Endothelial cell of umbilical vein (primary cell): ENCODE data around the gene FMNL2. TPM values are rescaled to one million over a fixed set of nuclear protein-coding genes. Genes with fewer than 3 reads are reported as not detected.

Experiments used
- BruUV-seq: library from RNA; stranded (reverse); fragments of 400-500 nt; replicated peaks from 2 replicates; lab custom pipeline; 2021; lab: Mats Ljungman, UMichigan
- CTCF ChIA-PET: fragments of 300-600, 350-600 bp; sonication (Branson Sonifier 250); formaldehyde crosslinking; loops from one replicate; lab custom pipeline; 2021; ENCODE audit warnings: antibody characterized with exemption, inconsistent platforms; lab: Charles Lee
- POLR2A ChIA-PET: fragments of 300-600, 350-600 bp; sonication (Branson Sonifier 250); formaldehyde crosslinking; loops from one replicate; lab custom pipeline; 2021; ENCODE audit warnings: antibody characterized with exemption, inconsistent platforms; lab: Charles Lee
- DNase-seq: peaks from one replicate; pipeline ENCODE4 v3.0.0-alpha.2; 2011; ENCODE audit warnings: low read depth, low spot score
- FAIRE-seq: peaks from 2 replicates; lab custom pipeline; 2011; peaks lifted over from hg19 to GRCh38; lab: Jason Lieb, UNC
- H2AFZ ChIP-seq: 2 replicates; pipeline ENCODE4 v1.6.0; 2012; ENCODE audit warnings: low read depth, low read length, control low read depth, inconsistent platforms
- H3K27ac ChIP-seq: 2 replicates; pipeline ENCODE4 v1.5.1; 2011; ENCODE audit warnings: low read depth, mild to moderate bottlenecking, control low read depth, low read length, moderate library complexity; ENCODE audit not compliant: insufficient read depth
- H3K27me3 ChIP-seq, 2 experiments: 2 replicates each; pipeline versions ENCODE4 v1.6.0 to v1.6.1; 2011; ENCODE audit warnings: low read length in 2 of 2, mixed read lengths in 1 of 2; ENCODE audit not compliant: control insufficient read depth in 2 of 2, insufficient read depth in 2 of 2
- H3K36me3 ChIP-seq, 2 experiments: 2 replicates in 1 of 2; 3 replicates in 1 of 2; pipeline ENCODE4 v1.5.1; 2011; ENCODE audit warnings: low read length in 2 of 2, mild to moderate bottlenecking in 1 of 2, moderate library complexity in 1 of 2; ENCODE audit not compliant: control insufficient read depth in 2 of 2, insufficient read depth in 2 of 2; ENCODE audit errors: extremely low read depth in 1 of 2
- H3K4me1 ChIP-seq: 3 replicates; pipeline ENCODE4 v1.5.1; 2011; ENCODE audit warnings: mild to moderate bottlenecking, low read length; ENCODE audit not compliant: control insufficient read depth, insufficient read depth; ENCODE audit errors: extremely low read depth
- H3K4me2 ChIP-seq: 2 replicates; pipeline ENCODE4 v1.6.1; 2011; ENCODE audit warnings: low read length, control low read depth, mixed read lengths; ENCODE audit not compliant: insufficient read depth
- H3K4me3 ChIP-seq, 3 experiments: fragments of 200-600 bp in 1 of 3; sonication (generic), shearing (Covaris generic) in 1 of 3; replicated peaks in 1 of 3; 2 replicates each; pipeline ENCODE4 v1.5.1; 2011 to 2016; ENCODE audit warnings: control low read depth in 3 of 3, low read length in 3 of 3, mild to moderate bottlenecking in 2 of 3, inconsistent platforms in 1 of 3, low read depth in 1 of 3, moderate library complexity in 1 of 3; ENCODE audit not compliant: insufficient read depth in 1 of 3
- H3K79me2 ChIP-seq: 2 replicates; pipeline ENCODE4 v1.6.0; 2012; ENCODE audit warnings: low read length, inconsistent platforms; ENCODE audit not compliant: control insufficient read depth, insufficient read depth
- H3K9ac ChIP-seq: replicated peaks from 2 replicates; pipeline ENCODE3; 2011; ENCODE audit warnings: low read length, control low read depth; ENCODE audit not compliant: insufficient read depth; ENCODE audit errors: extremely low read depth
- H3K9me1 ChIP-seq: replicated peaks from 3 replicates; pipeline ENCODE4 v1.6.0; 2011; ENCODE audit warnings: mild to moderate bottlenecking, low read length; ENCODE audit not compliant: control insufficient read depth, insufficient read depth; ENCODE audit errors: extremely low read depth
- H3K9me3 ChIP-seq: replicated peaks from 2 replicates; pipeline ENCODE4 v1.5.1; 2012; ENCODE audit warnings: low read length, inconsistent platforms; ENCODE audit not compliant: control insufficient read depth, insufficient read depth
- H4K20me1 ChIP-seq: replicated peaks from 2 replicates; pipeline ENCODE3; 2011; ENCODE audit warnings: mild to moderate bottlenecking, low read length; ENCODE audit not compliant: control insufficient read depth, insufficient read depth; ENCODE audit errors: extremely low read depth
- FOS ChIP-seq: IDR thresholded peaks from 2 replicates; pipeline ENCODE4 v1.6.1; 2011; ENCODE audit warnings: mild to moderate bottlenecking, low read length, moderate library complexity, borderline replicate concordance; ENCODE audit not compliant: insufficient read depth
- GATA2 ChIP-seq: IDR thresholded peaks from 2 replicates; pipeline ENCODE4 v1.7.0; 2011; ENCODE audit warnings: low read depth, mild to moderate bottlenecking, moderate library complexity, mixed read lengths, low read length; ENCODE audit not compliant: insufficient read length, insufficient read depth
- dilution Hi-C: fragments of 300-500 bp; cut with MboI; formaldehyde crosslinking; loops from one replicate; pipeline ENCODE4 v1.15.0; 2019; ENCODE audit warnings: low sequenced_read_pairs; ENCODE audit not compliant: extremely low pct_ligation_motif_present
- intact Hi-C: fragments of 100-400 bp; cut with micrococcal nuclease; formaldehyde crosslinking; loops from one replicate; pipeline ENCODE4 v1.10.0; 2022
- polyA plus RNA-seq, 4 experiments: library from polyadenylated mRNA; depleted of rRNA in 3 of 4; stranded (reverse) in 3 of 4; unstranded in 1 of 4; fragments of >200 nt; gene quantifications; 2 replicates each; pipeline versions ENCODE4 v1.2.1 to v1.2.3, GENCODE V29; 2011 to 2012; ENCODE audit warnings: missing spikeins in 1 of 4
- total RNA-seq: library from RNA; stranded (reverse); gene quantifications from 2 replicates; pipeline ENCODE4 v1.2.3, GENCODE V29; 2021
- TF ChIP-seq, protein P1 (sequence below), 2 donors: IDR thresholded peaks; 1 replicate in 1 of 2; 2 replicates in 1 of 2; pipeline ENCODE4 v1.5.1; 2011; ENCODE audit warnings: low read length in 2 of 2, mild to moderate bottlenecking in 2 of 2, moderate library complexity in 2 of 2, control low read depth in 1 of 2, inconsistent platforms in 1 of 2, low read depth in 1 of 2; ENCODE audit not compliant: insufficient read depth in 1 of 2; ENCODE audit errors: extremely low read depth in 1 of 2

Gene FMNL2
- total and polyA plus RNA-seq, 2 donors (not counting 3 experiments of a cell fraction or from before 2014, with no cell fraction given), result 8.3 to 28.0 TPM

DNA sequence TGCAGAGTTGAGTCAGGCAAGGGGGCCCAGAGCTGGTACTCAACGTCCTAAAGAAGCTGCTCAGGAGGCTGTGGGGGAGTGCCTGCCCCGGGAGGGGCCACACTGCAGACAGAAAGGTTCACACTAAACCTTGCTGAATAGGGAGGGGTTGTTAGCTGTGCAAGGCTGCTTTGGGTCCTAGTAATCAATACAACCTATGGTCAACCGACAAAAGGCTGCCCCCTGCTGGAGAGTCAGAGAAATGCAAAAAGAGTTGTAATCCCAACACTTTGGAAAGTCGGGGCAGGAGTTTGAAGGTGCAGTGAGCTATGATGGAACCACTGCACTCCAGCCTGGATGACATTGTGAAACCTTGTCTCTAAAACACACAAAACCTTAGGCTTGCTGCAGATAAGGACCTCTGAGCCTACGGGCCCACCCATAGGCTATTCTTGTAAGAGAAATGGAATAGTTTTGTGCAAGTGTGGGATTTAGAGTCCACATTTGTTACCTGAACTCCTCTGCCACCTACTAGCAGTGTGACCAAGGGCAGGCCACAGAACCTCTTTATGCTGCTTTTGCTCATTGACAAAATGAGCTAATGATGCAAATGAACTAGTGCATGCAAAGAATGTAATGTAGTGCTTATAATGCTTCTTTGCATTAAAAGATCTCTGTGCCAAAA is 300.8 kb downstream of the FMNL2 start:
- dilution Hi-C loops, result no loop called here
- TF ChIP-seq FOS (no peak), GATA2 (no peak)
- TF ChIP-seq, protein P1, sequence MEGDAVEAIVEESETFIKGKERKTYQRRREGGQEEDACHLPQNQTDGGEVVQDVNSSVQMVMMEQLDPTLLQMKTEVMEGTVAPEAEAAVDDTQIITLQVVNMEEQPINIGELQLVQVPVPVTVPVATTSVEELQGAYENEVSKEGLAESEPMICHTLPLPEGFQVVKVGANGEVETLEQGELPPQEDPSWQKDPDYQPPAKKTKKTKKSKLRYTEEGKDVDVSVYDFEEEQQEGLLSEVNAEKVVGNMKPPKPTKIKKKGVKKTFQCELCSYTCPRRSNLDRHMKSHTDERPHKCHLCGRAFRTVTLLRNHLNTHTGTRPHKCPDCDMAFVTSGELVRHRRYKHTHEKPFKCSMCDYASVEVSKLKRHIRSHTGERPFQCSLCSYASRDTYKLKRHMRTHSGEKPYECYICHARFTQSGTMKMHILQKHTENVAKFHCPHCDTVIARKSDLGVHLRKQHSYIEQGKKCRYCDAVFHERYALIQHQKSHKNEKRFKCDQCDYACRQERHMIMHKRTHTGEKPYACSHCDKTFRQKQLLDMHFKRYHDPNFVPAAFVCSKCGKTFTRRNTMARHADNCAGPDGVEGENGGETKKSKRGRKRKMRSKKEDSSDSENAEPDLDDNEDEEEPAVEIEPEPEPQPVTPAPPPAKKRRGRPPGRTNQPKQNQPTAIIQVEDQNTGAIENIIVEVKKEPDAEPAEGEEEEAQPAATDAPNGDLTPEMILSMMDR (IDR thresholded peaks at IDR 0.05; ENCODE audit: extremely low read depth in 1 of 2, insufficient read depth in 1 of 2, low read depth in 1 of 2, low read length in 2 of 2), result peak; percentile 74 to 81

More for the DNA sequence above, 300.8 kb downstream of the FMNL2 start:
- Histone ChIP-seq H3K4me1 (no peaks in the 10 kb centered on the region), H2AFZ (no peak overlapping the region), H3K9me1 (no peaks in the 10 kb centered on the region), H3K9ac (no peak overlapping the region), H3K4me3 (no peak overlapping the region), H3K9me3 (no peaks in the 10 kb centered on the region), H3K27ac (no peak overlapping the region), H3K27me3 (no peaks in the 10 kb centered on the region), H4K20me1 (no peaks in the 10 kb centered on the region), H3K4me2 (no peak overlapping the region), H3K79me2 (no peaks in the 10 kb centered on the region), H3K36me3 (peaks cover 0 to 19% of the 10 kb centered on the region in 2 experiments)
- peak; percentile 74 for FAIRE-seq
- ChIA-PET POLR2A (interaction anchor here (0.7 to 1.1 kb wide), 3 partner anchors 10 to 460 kb away, joined by 3 to 4 read pairs (median 3); no protein-coding TSS in a partner anchor), CTCF (interaction anchor here (0.6 to 3.1 kb wide), 49 partner anchors 8 to 945 kb away, joined by 3 to 82 read pairs (median 4); partner anchors contain the start of genes FMNL2 and STAM2)
- no TSS peak for BruUV-seq
- intact Hi-C loops, result loop anchor here (1.0 to 2.0 kb wide), 4 partner anchors 301 to 598 kb away; partner anchors contain the start of gene FMNL2
- DNase-seq, result peak; percentile 58
